EL (cell line): ENCODE results near the gene MLLT1.
A peak's percentile ranks its signal among the peaks of the same experiment; 100 is the strongest.

Source experiments
- DNase-seq: peaks from one replicate; pipeline ENCODE4 v3.0.0-alpha.2; 2016

MLLT1 gene

DNA sequence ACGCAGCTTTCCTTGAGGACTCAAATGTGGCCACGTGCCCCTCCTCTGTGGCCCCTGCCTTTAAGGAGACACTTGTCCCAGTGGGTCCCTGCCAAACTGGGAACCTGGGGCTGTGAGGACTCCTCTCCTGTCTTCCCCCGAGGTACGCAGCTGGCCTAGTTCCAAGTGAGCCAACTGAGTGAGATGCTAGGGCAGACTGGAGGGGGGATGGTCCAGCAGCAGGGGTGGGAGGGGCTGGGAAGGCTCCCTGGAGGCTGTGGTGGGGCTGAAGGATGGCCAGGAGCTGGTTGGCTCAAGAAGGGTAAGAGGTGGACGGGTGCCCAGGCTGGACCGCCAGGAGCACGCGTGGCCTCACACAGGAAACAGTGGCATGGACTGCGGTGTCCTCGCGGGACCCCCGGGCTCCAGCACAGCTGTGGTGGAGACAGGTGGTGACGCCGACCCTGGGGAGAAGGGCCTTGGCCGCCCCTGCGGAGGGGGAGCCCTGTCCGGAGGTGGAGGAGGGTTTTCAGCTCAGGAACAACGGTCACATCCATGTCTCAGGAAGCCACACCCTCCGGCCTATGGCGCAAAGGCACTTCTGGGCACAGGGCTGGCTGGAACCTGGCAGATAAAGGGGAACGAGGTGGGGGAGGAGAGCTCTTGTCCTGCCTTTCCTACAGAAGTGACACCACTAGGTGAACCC is 45.8 kb downstream of the MLLT1 start:
- no peak for DNase-seq

- peak; percentile 56 for DNase-seq
Observed at GRCh38 chr19:6233056-6233826, 46.5 kb downstream of the MLLT1 start.

- peak; percentile 94 for DNase-seq
Observed at GRCh38 chr19:6232601-6233055, 47.1 kb downstream of the MLLT1 start.

DNA sequence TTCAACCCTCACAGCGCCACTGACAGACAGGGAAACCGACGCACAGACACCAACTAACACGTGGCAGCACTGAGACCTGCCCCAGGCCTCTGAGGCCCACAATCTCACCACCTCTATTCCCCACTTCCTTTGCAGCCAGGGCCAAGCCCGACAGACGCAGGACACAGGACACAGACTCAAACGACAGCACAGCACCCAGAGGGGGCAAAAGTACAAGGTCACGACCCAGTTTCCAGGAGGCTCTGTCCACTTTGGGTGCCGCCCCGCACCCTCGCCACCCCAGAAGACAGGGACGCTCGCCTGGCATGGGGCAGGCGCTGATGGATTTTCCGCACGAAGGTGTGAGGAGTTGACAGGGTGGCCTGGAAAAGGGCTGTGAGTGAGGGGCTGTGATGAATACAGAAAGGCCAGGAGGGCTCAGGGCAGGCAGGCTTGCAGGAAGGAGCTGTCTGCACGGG is 48.8 kb downstream of the MLLT1 start:
- DNase-seq = no peak

DNA sequence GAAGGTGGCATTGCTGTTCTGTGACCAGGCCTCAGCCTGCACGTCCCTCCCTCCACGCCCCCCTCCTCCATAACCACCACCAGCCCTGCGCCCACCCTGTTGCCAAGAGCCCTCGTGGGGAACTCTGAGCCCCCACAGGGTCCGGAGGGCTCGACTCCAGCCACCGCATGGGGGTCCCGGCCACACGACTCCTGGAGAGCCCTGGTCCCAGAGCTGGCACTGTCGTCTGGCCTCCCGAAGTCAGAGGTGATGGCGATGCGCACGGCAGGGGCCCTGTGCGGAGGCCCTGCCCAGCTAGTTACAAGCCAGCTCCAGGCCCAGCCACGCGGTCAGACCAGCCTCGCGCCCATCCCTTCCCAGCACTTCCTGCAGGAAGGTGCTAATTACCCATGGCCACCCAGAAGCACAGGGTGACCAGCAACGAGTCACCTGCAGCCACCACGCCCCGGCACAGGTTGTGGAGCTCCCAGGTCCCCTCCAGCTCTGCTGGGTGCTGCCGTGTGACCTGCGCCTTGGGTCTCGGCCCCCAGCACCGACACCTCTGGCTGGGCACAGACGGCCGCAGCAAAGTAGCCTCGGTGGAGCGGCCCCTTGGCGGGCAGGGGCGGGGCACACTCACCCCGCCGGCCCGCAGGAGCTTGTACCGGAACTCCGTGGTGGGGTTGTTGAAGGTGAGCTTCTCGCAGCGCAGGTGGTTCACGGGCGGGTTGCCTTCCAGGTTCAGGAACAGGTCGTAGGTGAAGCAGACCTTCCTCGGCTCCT is 49.6 kb downstream of the MLLT1 start:
- DNase-seq = no peak

- no peak for DNase-seq
Observed at GRCh38 chr19:6229216-6229913, 50.4 kb downstream of the MLLT1 start.

DNA sequence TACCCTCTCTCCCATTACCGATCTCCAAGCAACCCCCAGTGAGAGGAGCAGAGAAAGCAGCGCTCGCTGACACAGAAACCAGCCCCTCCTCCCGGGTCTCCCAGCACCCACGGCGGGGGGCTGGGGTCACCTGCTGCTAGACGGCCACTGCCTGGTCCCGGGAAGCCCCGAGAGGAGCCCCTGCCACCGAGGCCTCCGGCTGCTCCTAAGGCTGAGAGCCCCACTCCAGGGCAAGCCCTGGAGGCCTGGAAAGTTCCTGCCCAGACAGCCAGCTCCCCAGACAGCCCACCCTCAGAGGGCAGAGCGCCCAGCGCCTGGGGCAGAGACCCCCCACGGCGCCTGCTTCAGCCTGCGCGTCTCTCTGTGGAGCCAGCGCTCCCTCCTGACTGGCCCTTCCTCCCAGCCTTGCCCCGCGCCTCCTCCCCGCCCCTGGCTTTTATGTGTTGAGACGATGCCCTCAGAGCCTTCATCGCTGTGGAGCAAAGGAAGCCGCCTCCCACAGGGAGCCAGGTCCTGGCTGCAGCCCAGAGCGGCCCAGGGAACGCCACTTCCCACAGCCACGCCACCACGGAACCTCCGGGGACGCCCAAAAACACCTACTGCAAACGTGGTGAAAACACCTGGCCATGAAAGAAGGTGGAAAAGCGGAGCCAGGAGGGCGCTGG is 51.1 kb downstream of the MLLT1 start:
- DNase-seq = no peak

DNA sequence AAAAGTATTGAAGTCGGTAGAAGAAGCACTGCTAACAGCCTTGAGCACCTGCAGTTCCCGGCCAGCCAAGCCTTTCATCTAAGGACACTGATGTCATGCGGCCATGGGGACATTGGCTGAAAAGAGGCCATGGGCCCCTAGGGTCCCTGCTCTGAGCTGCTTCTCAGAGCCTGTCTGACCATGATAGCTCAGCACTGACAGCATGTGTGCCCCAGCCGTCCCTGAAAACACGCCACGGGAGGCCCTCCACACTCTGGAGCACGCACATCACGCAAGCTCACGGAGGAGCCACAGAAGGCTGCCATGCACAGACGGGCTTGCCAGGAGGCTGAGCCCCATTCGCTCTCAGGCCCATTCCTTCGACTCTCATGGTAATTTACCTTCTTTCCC is 51.8 kb downstream of the MLLT1 start:
- DNase-seq = no peak

DNA sequence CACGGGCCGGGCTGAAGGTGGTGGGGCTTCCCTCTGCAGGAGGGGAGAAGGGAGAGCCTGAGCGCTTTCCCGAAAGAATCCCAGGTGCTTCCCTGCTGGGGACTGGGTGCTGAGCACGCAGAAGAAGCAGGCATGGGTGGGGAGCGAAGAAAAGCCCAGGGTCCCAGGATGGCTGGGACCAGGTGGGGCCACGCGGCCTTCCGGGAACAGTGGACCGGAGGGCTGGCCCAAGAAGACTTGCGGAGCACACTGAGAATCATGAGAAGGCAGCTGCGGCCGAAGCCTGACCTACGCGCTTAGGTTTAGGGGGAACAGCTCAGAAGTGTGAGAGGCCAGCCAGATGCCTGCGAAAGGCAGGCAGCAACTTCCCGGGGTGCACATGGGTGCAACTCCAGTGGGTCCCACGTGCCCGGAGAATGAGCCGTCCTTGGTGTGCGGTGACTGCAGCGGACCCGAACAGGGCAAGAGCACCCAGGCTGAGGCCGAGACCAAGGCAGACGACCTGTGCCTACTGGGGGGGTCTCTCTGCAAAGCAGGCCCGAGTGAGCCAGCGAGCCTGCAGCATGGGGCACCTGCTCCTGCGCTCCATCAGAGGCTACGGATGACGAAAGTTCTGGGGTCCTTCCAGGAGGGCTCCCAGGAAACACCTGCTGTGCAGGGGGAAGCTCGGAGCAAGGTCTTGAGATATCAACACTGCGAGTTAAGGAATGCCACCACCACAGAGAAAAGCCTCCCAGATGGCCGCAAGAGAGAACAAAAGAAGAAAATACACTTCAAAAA is 52.4 kb downstream of the MLLT1 start:
- DNase-seq = no peak

- DNase-seq = no peak
Observed at GRCh38 chr19:6226444-6227155, 53.2 kb downstream of the MLLT1 start.

GRCh38 chr19:6226012-6226411 is 53.8 kb downstream of the MLLT1 start:
- DNase-seq = no peak

DNA sequence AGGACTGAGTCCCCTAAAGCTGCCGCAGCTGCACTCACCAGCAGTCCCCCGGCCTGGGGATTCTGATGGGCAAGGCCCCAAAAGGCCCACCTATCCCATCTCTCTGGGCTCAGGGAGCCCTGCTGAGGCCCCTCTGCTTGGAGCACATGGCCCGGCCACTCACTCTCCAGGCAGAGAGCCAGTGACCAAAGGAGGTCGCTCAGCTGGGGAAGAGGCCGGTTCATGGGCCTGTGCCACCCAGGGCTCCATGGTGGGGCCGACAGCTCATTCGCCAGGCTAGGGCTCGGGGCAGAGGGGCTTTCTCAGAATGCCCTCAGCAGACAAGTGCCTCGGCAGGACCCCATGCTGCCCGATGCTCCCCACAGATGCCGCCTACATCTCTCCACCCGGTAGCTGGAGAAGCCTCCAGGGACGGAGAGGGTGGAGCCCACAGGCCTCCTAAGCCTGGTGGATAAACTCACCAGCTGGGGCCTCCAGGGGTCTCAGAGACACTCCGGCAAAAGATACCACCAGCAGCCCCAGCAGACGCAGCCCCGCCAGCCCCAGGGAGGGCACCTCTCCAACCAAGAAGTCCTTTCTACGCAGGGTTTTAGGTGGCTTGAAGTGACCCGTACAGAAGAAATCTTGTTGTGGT is 54.4 kb downstream of the MLLT1 start:
- no peak for DNase-seq

GRCh38 chr19:6224308-6224675 is 55.5 kb downstream of the MLLT1 start:
- no peak for DNase-seq

DNA sequence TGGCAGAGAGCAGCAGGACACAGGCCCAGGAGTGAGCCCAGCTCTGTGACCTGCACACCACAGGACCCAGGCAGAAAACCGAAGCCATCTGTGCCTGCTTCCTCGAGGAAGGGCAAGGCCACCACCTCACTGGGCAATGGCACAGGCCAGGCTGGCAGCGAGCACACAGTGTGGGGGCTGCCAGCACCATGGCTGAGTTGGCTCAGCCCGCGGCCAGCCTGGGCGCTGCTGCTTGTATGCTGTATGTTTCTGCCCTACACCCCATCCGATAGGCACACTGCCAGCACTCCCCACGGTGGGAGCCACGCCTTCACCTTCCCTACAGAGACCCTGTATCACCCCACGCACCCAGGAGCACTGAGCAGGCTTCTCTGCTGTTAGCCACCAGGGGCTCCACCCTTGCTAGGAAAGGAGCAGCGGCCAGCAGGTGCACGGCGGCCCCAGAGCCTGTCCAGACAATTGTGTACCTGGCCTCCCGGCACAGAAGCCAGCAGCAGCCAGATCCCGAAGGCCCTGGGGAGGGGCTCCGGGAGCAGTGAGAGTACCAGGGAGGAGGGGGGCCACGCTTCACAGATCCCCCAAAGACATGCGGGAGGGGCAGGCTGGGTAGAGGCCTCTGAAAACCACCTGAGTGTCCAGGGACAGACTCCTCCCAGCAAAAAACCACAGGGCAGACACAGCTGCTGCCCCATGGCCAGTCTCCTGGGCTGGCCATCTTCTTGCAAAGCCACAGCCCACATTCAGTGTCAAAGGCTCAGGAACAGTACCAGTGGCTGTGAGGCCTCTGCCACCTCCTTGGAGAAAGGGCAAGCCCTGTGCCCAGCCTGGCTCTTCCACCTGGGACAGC is 56.1 kb downstream of the MLLT1 start:
- no peak for DNase-seq

DNA sequence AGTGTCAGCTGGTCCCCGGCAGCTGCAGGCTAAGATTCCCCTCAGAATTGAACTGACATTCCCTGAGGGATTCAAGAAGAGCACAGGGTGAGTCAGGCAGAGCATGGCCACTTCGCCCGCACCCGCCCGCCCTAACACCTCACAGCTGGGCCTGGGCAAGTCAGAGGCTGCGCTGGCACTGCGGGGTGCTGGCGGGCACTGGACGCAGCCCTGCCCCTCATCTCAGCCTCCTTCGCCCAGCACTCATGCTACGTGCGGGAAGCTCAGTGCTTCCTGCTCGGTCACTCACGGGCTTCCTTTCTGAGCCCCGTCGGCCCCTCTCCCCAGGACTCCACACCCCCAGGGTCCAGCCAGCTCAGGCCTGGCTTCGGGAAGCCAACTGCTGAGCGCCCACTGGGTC is 56.9 kb downstream of the MLLT1 start:
- no peak for DNase-seq

GRCh38 chr19:6221878-6222746 is 57.7 kb downstream of the MLLT1 start:
- DNase-seq = no peak

GRCh38 chr19:6221220-6221877 is 58.4 kb downstream of the MLLT1 start:
- DNase-seq = no peak
